Stimulated activated effector memory CD8-positive, alpha-beta T cell treated with anti-CD3 and anti-CD28 coated beads, Interleukin-12 subunit alpha, Interleukin-12 subunit beta, amount 100 ng/mL, for 72 hours (primary cell): ENCODE data around the gene STARD9.

Experiments
- ATAC-seq: fragments of 150-1000 bp; cut with Tn5 transposase; 2 replicates; pipeline ENCODE4 v1.10.0; 2021
- DNase-seq, 2 donors: peaks; one replicate each; pipeline ENCODE4 v3.0.0; 2021 to 2022; ENCODE audit warnings: low spot score in 2 of 2
- H3K27ac Mint-ChIP-seq: one replicate; pipeline ENCODE4 v1.8.0; 2022; ENCODE audit warnings: mild to moderate bottlenecking, mixed read lengths
- H3K36me3 Mint-ChIP-seq: one replicate; pipeline ENCODE4 v1.8.0; 2022; ENCODE audit warnings: mild to moderate bottlenecking, mixed read lengths
- H3K4me1 Mint-ChIP-seq: one replicate; pipeline ENCODE4 v1.8.0; 2022; ENCODE audit warnings: mixed read lengths
- H3K4me3 Mint-ChIP-seq: one replicate; pipeline ENCODE4 v1.8.0; 2022; ENCODE audit warnings: mild to moderate bottlenecking, mixed read lengths
- H3K9me3 Mint-ChIP-seq: one replicate; pipeline ENCODE4 v1.8.0; 2022; ENCODE audit warnings: mixed read lengths

Gene STARD9

DNA sequence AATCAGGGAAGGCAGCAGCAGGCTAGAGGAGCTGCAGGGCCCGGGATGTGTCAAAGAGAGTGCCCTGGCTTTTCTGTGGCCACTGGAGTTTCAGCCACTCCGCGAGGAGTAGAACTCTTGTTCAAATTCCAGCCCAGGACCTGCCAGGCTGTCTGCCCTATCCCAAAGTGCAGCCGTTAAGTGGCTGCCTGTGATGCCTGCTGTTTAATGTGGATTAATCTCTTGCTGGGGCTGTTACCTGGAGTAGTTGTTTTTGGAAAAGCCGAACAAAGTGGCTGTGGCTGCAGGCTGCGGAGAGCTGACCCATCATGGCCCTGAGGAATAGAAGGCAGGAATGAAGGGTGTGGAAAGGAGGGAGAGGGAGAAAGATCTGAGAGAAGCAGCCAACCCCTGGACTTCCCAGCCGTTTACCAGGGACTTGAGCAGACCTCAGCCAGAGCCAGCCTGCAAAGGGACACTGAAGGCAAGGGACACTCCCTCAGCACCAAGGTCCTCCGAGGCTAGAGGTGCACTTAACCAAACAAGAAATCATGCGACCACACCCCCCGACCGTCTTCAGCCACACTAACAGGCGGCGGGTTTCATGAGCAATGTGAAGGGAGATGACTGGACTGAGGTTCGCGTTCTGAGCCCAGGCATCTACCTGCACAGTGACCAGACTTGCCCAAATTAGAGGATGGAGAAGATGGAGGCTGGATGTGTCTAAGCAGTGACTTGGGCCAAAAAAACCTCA is 156.9 kb downstream of the STARD9 start:
- DNase-seq (peak in 1 of 2 donors; percentile 43), ATAC-seq (no peak)
- peaks cover 12% of the 10 kb centered on the region for H3K4me1 Mint-ChIP-seq
- peaks cover 86% of the 10 kb centered on the region for H3K36me3 Mint-ChIP-seq
- H3K4me3 Mint-ChIP-seq = no peak overlapping the region
- no peaks in the 10 kb centered on the region for H3K9me3 Mint-ChIP-seq
- H3K27ac Mint-ChIP-seq = no peak overlapping the region

DNA sequence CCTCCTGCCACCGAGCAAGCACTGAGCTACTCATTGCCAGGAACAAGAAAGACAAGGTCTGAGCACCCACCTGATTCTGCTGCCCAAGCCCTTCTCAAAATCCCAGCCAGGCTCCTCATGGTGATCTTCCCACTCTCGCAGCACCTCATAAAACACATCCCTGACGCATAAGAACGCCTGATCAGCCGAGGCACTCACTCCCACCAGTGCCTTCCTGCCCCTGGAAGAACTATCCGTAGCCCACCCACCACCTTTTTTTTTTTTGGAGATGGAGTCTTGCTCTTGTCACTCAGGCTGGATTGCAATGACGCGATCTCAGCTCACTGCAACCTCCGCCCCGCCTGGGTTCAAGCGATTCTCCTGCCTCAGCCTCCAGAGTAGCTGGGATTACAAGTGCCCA is 157.6 kb downstream of the STARD9 start:
- ATAC-seq = no peak
- no peak overlapping the region for H3K4me3 Mint-ChIP-seq
- H3K9me3 Mint-ChIP-seq = no peaks in the 10 kb centered on the region
- H3K27ac Mint-ChIP-seq = peak overlapping the region; percentile 45
- H3K4me1 Mint-ChIP-seq = peaks cover 18% of the 10 kb centered on the region
- DNase-seq = peak in 1 of 2 donors; percentile 32
- H3K36me3 Mint-ChIP-seq = peaks cover 82% of the 10 kb centered on the region

DNA sequence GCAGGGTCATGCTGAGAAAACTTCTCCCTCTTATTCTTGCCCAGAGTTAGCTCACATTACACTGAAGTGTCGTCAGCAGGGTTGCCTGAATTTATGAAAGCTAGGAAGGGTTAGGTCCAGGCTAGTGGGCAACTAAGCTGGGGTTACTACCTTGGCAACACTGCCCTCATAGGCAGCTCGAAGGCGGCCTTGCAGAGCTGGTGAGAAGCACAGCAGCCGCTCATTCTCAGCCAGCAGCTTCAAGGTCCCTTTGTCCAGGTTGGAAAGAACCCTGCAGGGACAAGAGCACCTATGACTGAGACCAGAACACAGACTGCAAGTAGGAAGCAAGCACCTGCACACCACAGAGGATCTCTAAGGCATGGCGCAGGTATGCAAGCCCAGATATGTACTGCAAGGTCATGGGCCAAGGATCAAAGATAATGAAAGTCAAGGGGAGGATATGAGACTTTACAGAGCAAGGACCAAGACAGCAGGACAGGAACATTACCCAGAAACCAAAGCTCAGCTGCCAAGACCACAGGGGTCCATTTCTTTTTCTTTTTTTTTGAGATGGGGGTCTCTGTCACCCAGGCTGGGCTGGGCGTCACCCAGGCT is 158.8 kb downstream of the STARD9 start:
- DNase-seq (peak in 1 of 2 donors; percentile 42), ATAC-seq (no peak)
- H3K4me1 Mint-ChIP-seq = peaks cover 18% of the 10 kb centered on the region
- peak overlapping the region; percentile 67 for H3K27ac Mint-ChIP-seq
- H3K36me3 Mint-ChIP-seq = peaks cover 70% of the 10 kb centered on the region
- peak overlapping the region; percentile 68 for H3K4me3 Mint-ChIP-seq
- H3K9me3 Mint-ChIP-seq = no peaks in the 10 kb centered on the region

DNA sequence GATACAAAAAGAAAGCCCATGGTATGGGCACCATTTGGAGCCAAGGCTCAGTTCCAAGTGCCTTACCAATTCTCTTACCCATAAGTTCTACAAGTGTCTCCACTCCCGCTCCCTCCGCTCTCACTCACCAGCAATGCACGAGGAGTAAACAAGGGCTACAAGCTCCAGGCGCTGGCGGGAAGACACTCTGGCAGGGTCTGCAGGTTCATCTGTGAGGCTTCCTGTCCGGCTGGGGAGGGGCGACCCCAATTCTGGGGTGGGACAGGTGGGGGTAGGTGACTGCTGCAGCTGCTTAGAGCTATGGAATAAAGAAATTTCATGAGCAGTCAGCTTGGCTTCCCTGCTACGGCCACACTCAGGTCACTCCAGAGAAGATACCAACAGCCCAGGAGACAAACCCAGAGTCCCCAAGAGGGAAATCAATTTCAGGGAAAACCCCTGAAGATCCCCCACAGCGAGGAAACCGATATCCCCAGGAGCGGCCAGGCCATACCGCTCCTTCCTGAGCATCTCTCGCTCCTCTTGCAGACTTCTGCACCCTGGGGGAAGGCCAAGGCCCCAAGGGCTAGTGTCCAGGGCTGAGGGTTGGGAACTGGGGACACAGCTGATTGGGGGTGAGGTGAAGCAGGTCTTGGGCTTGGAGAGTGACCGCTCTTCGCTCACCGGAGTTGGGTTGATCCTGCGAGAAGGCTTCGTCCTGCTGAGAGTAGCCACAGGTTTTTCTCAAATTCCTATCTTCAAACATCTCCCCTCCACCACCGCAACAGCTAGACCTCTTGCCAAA is 160.2 kb downstream of the STARD9 start:
- Mint-ChIP-seq H3K4me1 (peaks cover 18% of the 10 kb centered on the region), H3K27ac (peak overlapping the region; percentile 67), H3K36me3 (peaks cover 61% of the 10 kb centered on the region)

DNA sequence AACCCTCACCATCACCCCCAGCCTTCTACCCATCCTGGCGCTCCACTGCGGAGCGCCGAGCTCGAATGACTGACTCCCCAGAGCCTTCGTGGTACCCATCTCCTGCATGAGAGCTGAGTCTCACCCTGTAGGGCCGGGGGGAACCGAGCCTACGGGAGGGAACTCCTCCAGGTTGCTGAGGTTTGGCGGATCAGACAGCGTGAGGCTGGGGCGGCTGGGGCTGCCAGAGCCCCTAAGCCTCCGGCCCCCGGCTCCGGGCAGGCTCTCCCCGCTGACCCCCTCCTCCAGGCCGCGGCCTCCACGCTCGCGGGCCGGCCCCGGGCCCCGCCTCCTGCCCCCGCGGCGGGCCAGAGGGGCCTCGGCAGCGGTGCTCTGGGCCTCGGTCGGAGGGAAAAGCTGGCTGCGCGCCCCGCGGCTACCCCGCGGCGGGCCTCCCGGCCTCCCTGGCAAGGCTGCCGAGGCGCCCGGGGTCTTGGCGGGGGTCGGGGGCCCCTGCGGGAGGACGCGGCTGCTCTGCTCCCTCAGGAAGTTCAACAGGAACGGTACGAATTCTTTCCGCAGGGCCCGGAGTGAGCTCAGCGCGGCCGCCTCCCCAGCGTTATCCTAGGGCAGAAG is 160.9 kb downstream of the STARD9 start:
- ATAC-seq = peak; percentile 51
- H3K36me3 Mint-ChIP-seq = peaks cover 54% of the 10 kb centered on the region
- peak overlapping the region; percentile 68 for H3K4me3 Mint-ChIP-seq
- peak; percentile 10 to 70 for DNase-seq
- peak overlapping the region; percentile 67 for H3K27ac Mint-ChIP-seq
- H3K9me3 Mint-ChIP-seq = no peaks in the 10 kb centered on the region
- peaks cover 18% of the 10 kb centered on the region for H3K4me1 Mint-ChIP-seq

More for the DNA sequence above, 160.2 kb downstream of the STARD9 start:
- H3K9me3 Mint-ChIP-seq = no peaks in the 10 kb centered on the region
- peak overlapping the region; percentile 68 for H3K4me3 Mint-ChIP-seq
- ATAC-seq = no peak
- DNase-seq = peak in 1 of 2 donors; percentile 50

DNA sequence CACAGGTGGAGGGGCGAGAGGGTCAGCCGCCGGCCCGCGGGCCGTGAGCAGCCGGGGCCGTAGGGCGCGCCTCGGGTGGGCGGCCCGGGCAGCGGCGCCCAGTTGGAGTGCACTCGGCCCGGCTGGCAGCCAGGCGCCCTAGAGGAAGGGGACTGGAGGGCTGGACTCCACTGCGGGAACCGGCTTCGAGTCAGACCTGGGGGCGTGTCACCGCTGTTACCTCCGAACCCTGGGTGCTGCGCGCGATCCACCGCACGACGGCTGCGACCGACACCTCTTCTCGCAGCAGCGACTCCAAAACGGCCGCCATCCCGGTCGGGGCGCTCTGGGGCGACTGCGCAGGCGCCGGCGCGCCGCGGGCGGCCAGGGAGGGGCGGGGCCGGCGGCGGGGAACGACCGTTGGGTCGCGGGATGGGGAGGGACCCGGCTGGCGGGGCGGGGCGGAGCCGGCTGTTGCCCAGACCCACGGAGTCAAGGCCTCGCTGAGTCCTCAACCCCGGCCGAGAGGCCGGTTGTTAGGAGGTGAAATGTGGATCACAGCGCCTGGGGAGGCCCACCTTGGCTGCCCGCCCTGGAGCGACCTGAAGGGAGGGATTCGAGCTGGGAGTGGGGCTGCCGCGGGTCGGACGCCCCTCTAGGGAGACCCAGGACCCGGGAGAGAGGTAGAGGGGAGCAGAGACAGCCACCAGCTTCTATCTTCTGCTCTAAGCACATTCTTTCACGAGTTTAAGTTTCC is 161.6 kb downstream of the STARD9 start, which contains the start of gene CDAN1:
Gene CDAN1 (minus strand): TSS at position 336 of the 736 bp plus-strand sequence. CDS start 26 bp downstream, at position 310.
- no peaks in the 10 kb centered on the region for H3K9me3 Mint-ChIP-seq
- peak within 1 kb of the TSS; percentile 67 for H3K27ac Mint-ChIP-seq
- H3K4me1 Mint-ChIP-seq = peaks cover 18% of the 10 kb centered on the region
- DNase-seq = peak; percentile 84 to 94
- H3K36me3 Mint-ChIP-seq = peaks cover 47% of the 10 kb centered on the region
- peak; percentile 97 for ATAC-seq
- peak within 1 kb of the TSS; percentile 68 for H3K4me3 Mint-ChIP-seq

GRCh38 chr15:42737529-42738328 is 162.3 kb downstream of the STARD9 start:
- peak overlapping the region; percentile 68 for H3K4me3 Mint-ChIP-seq
- no peak for DNase-seq
- H3K9me3 Mint-ChIP-seq = no peaks in the 10 kb centered on the region
- H3K36me3 Mint-ChIP-seq = peaks cover 39% of the 10 kb centered on the region
- H3K4me1 Mint-ChIP-seq = peaks cover 18% of the 10 kb centered on the region
- no peak for ATAC-seq
- peak overlapping the region; percentile 63 for H3K27ac Mint-ChIP-seq

DNA sequence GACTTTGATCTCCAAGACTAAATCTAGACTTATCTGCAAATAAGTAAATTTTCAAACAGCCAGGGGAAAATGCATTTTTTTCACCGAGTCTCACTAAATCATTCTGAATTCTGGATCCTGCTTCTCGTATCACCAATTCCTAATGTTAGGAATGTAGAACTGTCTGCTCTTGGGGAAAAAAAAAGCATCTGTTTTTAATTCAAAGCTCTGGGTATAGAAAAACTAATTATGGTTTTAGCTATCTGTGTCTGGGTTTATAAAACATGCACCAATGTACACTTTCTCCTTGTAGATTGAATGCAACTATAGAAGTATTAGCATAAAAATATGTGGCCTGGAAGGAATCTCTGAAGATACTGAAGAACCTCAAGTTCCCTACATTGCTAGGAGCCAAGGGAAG is 166.3 kb downstream of the STARD9 start:
- Mint-ChIP-seq H3K9me3 (no peaks in the 10 kb centered on the region), H3K36me3 (peaks cover 21% of the 10 kb centered on the region), H3K4me3 (no peak overlapping the region), H3K4me1 (peaks cover 6% of the 10 kb centered on the region), H3K27ac (no peak overlapping the region)
- no peak for ATAC-seq
- no peak for DNase-seq

GRCh38 chr15:42742149-42742548 is 166.7 kb downstream of the STARD9 start:
- ATAC-seq = no peak
- Mint-ChIP-seq H3K36me3 (peaks cover 21% of the 10 kb centered on the region), H3K27ac (no peak overlapping the region), H3K9me3 (no peaks in the 10 kb centered on the region), H3K4me1 (peaks cover 6% of the 10 kb centered on the region), H3K4me3 (no peak overlapping the region)
- no peak for DNase-seq

- no peaks in the 10 kb centered on the region for H3K4me1 Mint-ChIP-seq
- DNase-seq (no peak), ATAC-seq (no peak)
- H3K36me3 Mint-ChIP-seq = peaks cover 21% of the 10 kb centered on the region
- H3K4me3 Mint-ChIP-seq = no peak overlapping the region
- no peak overlapping the region for H3K27ac Mint-ChIP-seq
- H3K9me3 Mint-ChIP-seq = no peaks in the 10 kb centered on the region
Measured at GRCh38 chr15:42744195-42744594, 168.8 kb downstream of the STARD9 start.

DNA sequence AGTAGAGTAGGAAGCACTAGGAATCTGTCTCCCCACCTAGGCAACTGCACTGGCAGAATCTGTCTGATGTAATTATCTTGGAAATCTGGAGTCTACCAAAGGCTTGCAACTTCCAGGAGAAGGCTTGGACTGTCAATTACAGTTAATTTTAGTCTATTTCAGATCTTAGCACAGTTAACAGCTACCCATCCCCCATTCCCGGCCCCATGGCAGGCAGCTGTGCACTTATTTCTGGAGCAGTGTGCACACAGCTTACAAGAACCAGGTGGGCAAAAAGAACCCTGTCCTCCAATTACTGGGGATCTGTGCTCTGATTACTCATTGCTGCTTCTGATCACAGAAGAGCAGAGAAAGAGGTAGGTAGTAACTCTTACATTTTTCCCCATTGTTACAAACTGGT is 173.9 kb downstream of the STARD9 start:
- peaks cover 4% of the 10 kb centered on the region for H3K9me3 Mint-ChIP-seq
- DNase-seq = no peak
- H3K36me3 Mint-ChIP-seq = peaks cover 43% of the 10 kb centered on the region
- ATAC-seq = no peak
- no peaks in the 10 kb centered on the region for H3K4me1 Mint-ChIP-seq
- no peak overlapping the region for H3K4me3 Mint-ChIP-seq
- H3K27ac Mint-ChIP-seq = no peak overlapping the region

DNA sequence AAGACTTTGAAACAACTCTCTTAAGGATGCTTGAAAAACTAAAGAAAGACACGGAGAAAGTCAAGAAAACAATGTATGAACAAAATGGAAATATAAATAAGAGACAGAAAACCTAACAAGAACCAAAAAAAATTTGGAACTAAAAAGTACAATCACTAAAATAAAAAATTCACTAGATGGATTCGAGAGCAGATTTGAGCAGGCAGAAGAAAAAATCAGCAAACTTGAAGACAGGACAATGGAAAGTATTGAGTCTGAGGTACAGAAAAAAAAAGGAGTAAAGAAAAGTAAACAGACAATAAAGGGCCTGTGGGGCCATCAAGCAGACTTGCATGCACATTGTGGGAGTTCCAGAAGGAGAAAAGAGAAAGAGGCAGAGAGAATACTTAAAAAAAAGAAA is 174.9 kb downstream of the STARD9 start:
- H3K36me3 Mint-ChIP-seq = peaks cover 34% of the 10 kb centered on the region
- H3K9me3 Mint-ChIP-seq = peaks cover 4% of the 10 kb centered on the region
- DNase-seq = no peak
- H3K27ac Mint-ChIP-seq = no peak overlapping the region
- no peak overlapping the region for H3K4me3 Mint-ChIP-seq
- no peak for ATAC-seq
- H3K4me1 Mint-ChIP-seq = no peaks in the 10 kb centered on the region

- Mint-ChIP-seq H3K4me1 (peaks cover 6% of the 10 kb centered on the region), H3K36me3 (no peaks in the 10 kb centered on the region), H3K4me3 (no peak overlapping the region), H3K9me3 (peaks cover 17% of the 10 kb centered on the region), H3K27ac (no peak overlapping the region)
- ATAC-seq (no peak), DNase-seq (no peak)
Measured at GRCh38 chr15:42759093-42759492, 183.7 kb downstream of the STARD9 start.

DNA sequence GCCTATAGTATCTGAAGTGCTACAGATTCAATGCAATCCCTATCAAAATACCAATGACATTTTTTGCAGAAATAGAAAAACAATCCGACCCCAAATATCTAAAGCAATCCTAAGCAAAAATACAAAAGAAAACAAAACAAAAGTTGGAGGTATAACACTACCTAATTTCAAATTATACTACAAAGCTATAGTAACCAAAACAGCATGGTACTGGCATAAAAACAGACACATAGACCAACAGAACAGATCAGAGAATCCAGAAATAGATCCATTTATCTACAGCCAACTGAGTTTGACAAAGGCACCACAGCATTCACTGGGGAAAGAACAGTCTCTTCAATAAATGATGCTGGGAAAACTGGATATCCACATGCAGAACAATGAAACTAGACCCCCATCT is 185.4 kb downstream of the STARD9 start:
- peaks cover 20% of the 10 kb centered on the region for H3K9me3 Mint-ChIP-seq
- H3K4me3 Mint-ChIP-seq = no peak overlapping the region
- no peak for DNase-seq
- no peaks in the 10 kb centered on the region for H3K36me3 Mint-ChIP-seq
- ATAC-seq = no peak
- H3K27ac Mint-ChIP-seq = no peak overlapping the region
- H3K4me1 Mint-ChIP-seq = peaks cover 6% of the 10 kb centered on the region
